GM23338 (cell line): ENCODE results near the gene MTCH2. TPM values are rescaled to one million over a fixed set of nuclear protein-coding genes. Genes with fewer than 3 reads are reported as not detected.

ENCODE experiments used
- polyA plus RNA-seq: library from polyadenylated mRNA; unstranded; fragments of >200 nt; fragmentation: Nextera tagmentation; extraction: Ambion mirVana; gene quantifications from 2 replicates; pipeline ENCODE4 v1.2.1, GENCODE V29; 2016
- small RNA-seq: library from RNA; depleted of rRNA; stranded (forward); fragments of <200 nt; gene quantifications from one replicate; pipeline ENCODE3, GENCODE V24; 2014; ENCODE audit warnings: low replicate concordance
- total RNA-seq: library from RNA; depleted of rRNA; stranded (reverse); fragments of >200 nt; shearing (Covaris generic); gene quantifications from 2 replicates; pipeline ENCODE4 v1.2.3, GENCODE V29; 2014; rRNA removed

The MTCH2 gene
- total and polyA plus RNA-seq, 2 experiments from 2014 or later = 90.9 to 155 TPM

Small RNA genes lying within 50 kb of the gene (small RNA-seq; reads per million reads assigned to genes)
- not detected for gene RNU5E-10P

Other genes with a start within 250 kb of the MTCH2 start
- 32.7 TPM in 2 replicates for gene SLC39A13, start 234.0 kb downstream of the MTCH2 start, total RNA-seq
- gene SLC39A13, start 234.0 kb downstream of the MTCH2 start, polyA plus RNA-seq = 15.8 TPM in 2 replicates
- 147 and 149 TPM in 2 replicates for gene PSMC3, start 216.1 kb downstream of the MTCH2 start, total RNA-seq
- gene PSMC3, start 216.1 kb downstream of the MTCH2 start, polyA plus RNA-seq = 173 and 190 TPM in 2 replicates
- gene RAPSN, start 193.4 kb downstream of the MTCH2 start, total RNA-seq = 0.17 TPM in 1 of 2 replicates, not detected in the other
- 0.23 and 0.59 TPM in 2 replicates for gene RAPSN, start 193.4 kb downstream of the MTCH2 start, polyA plus RNA-seq
- gene CELF1, start 89.4 kb downstream of the MTCH2 start, total RNA-seq = 233 TPM in 2 replicates
- 124 and 134 TPM in 2 replicates for gene CELF1, start 89.4 kb downstream of the MTCH2 start, polyA plus RNA-seq
- 87.0 and 109 TPM in 2 replicates for gene PTPMT1, start 77.0 kb downstream of the MTCH2 start, total RNA-seq
- 106 and 109 TPM in 2 replicates for gene PTPMT1, start 77.0 kb downstream of the MTCH2 start, polyA plus RNA-seq
- 16.6 and 17.2 TPM in 2 replicates for gene KBTBD4, start 63.6 kb downstream of the MTCH2 start, total RNA-seq
- gene KBTBD4, start 63.6 kb downstream of the MTCH2 start, polyA plus RNA-seq = 4.1 and 5.8 TPM in 2 replicates
- gene NDUFS3, start 63.5 kb downstream of the MTCH2 start, total RNA-seq = 99.5 and 108 TPM in 2 replicates
- gene NDUFS3, start 63.5 kb downstream of the MTCH2 start, polyA plus RNA-seq = 168 and 185 TPM in 2 replicates
- gene FAM180B, start 55.9 kb downstream of the MTCH2 start, total RNA-seq = not detected in 2 replicates
- not detected in 2 replicates for gene FAM180B, start 55.9 kb downstream of the MTCH2 start, polyA plus RNA-seq
- 6.6 TPM in 2 replicates for gene C1QTNF4, start 48.1 kb downstream of the MTCH2 start, total RNA-seq
- 5.2 and 5.7 TPM in 2 replicates for gene C1QTNF4, start 48.1 kb downstream of the MTCH2 start, polyA plus RNA-seq
- 1.6 and 5.6 TPM in 2 replicates for gene AGBL2, start 72.8 kb upstream of the MTCH2 start, total RNA-seq
- 2.1 and 5.1 TPM in 2 replicates for gene AGBL2, start 72.8 kb upstream of the MTCH2 start, polyA plus RNA-seq
- 64.0 and 102 TPM in 2 replicates for gene FNBP4, start 124.8 kb upstream of the MTCH2 start, total RNA-seq
- gene FNBP4, start 124.8 kb upstream of the MTCH2 start, polyA plus RNA-seq = 45.1 and 55.5 TPM in 2 replicates
- gene NUP160, start 205.8 kb upstream of the MTCH2 start, total RNA-seq = 101 and 108 TPM in 2 replicates
- 41.2 and 41.9 TPM in 2 replicates for gene NUP160, start 205.8 kb upstream of the MTCH2 start, polyA plus RNA-seq